ENCODE data around the gene VEPH1.
A peak's percentile ranks its signal among the peaks of the same experiment; 100 is the strongest.

The VEPH1 gene

GRCh38 chr3:157502916-157503595 lies at the start of gene VEPH1:
Gene VEPH1, minus strand, starts transcription at chr3:157503416. Its CDS starts 8,067 bp downstream, at chr3:157495349.
- no peak for TF ChIP-seq CTCF (IDR thresholded peaks at IDR 0.05; ENCODE audit: low read depth, low read length)
- DNase-seq, result no peak
- Histone ChIP-seq H3K9me3 (ENCODE audit: severe bottlenecking) (no peaks in the 10 kb centered on the region), H3K27ac (no peak within 1 kb of the TSS), H3K27me3 (ENCODE audit: insufficient read depth, low read depth, severe bottlenecking) (no peaks in the 10 kb centered on the region), H3K4me3 (ENCODE audit: low read depth, low read length) (no peak within 1 kb of the TSS), H3K36me3 (no peaks in the 10 kb centered on the region)

GRCh38 chr3:157551961-157552360 lies 48.7 kb upstream of the VEPH1 start:
- Histone ChIP-seq H3K4me3 (ENCODE audit: low read depth, low read length) (no peak overlapping the region), H3K36me3 (no peaks in the 10 kb centered on the region), H3K27me3 (ENCODE audit: insufficient read depth, low read depth, severe bottlenecking) (no peaks in the 10 kb centered on the region), H3K9me3 (ENCODE audit: severe bottlenecking) (no peaks in the 10 kb centered on the region), H3K27ac (no peak overlapping the region)
- no peak for TF ChIP-seq CTCF (IDR thresholded peaks at IDR 0.05; ENCODE audit: low read depth, low read length)
- DNase-seq, result no peak

GRCh38 chr3:157549498-157549897 lies 46.3 kb upstream of the VEPH1 start:
- no peak overlapping the region for H3K27ac ChIP-seq
- no peaks in the 10 kb centered on the region for H3K9me3 ChIP-seq (ENCODE audit: severe bottlenecking)
- no peak for TF ChIP-seq CTCF (IDR thresholded peaks at IDR 0.05; ENCODE audit: low read depth, low read length)
- H3K36me3 ChIP-seq, result no peaks in the 10 kb centered on the region
- H3K4me3 ChIP-seq (ENCODE audit: low read depth, low read length), result no peak overlapping the region
- no peak for DNase-seq
- H3K27me3 ChIP-seq (ENCODE audit: insufficient read depth, low read depth, severe bottlenecking), result no peaks in the 10 kb centered on the region

- no peak for DNase-seq
- Histone ChIP-seq H3K27ac (no peak overlapping the region), H3K27me3 (ENCODE audit: insufficient read depth, low read depth, severe bottlenecking) (no peaks in the 10 kb centered on the region), H3K4me3 (ENCODE audit: low read depth, low read length) (no peak overlapping the region), H3K36me3 (no peaks in the 10 kb centered on the region), H3K9me3 (ENCODE audit: severe bottlenecking) (peaks cover 6% of the 10 kb centered on the region)
- TF ChIP-seq CTCF (IDR thresholded peaks at IDR 0.05; ENCODE audit: low read depth, low read length), result no peak
Observed at GRCh38 chr3:157544501-157545130, 41.4 kb upstream of the VEPH1 start.

- DNase-seq, result no peak
- no peak for TF ChIP-seq CTCF (IDR thresholded peaks at IDR 0.05; ENCODE audit: low read depth, low read length)
- Histone ChIP-seq H3K4me3 (ENCODE audit: low read depth, low read length) (peak overlapping the region; percentile 27), H3K36me3 (no peaks in the 10 kb centered on the region), H3K27me3 (ENCODE audit: insufficient read depth, low read depth, severe bottlenecking) (no peaks in the 10 kb centered on the region), H3K9me3 (ENCODE audit: severe bottlenecking) (peaks cover 6% of the 10 kb centered on the region), H3K27ac (no peak overlapping the region)
Observed at GRCh38 chr3:157543501-157544035, 40.4 kb upstream of the VEPH1 start.
